ENCODE results near the gene STKLD1.

The STKLD1 gene

GRCh38 chr9:133341369-133342068 is 34.6 kb upstream of the STKLD1 start:
- Histone ChIP-seq H3K9me3 (replicated peaks in 1 of 11) (no peaks in the 10 kb centered on the region; a peak in 1 of 22 replicates), H3K4me3 (peak overlapping the region in 4 of 10 experiments; percentile 12 to 53 (median 27); a peak in 6 of 20 replicates), H3K9ac (peak overlapping the region; percentile 45 to 75 (median 67)), H3K27ac (peak overlapping the region; percentile 57 to 82 (median 75)), H3K36me3 (peaks cover 52 to 90% (median 78%) of the 10 kb centered on the region in 11 experiments), H4K20me1 (peaks cover 3 to 54% (median 24%) of the 10 kb centered on the region in 11 experiments; a peak in 18 of 22 replicates), H3K4me1 (peaks cover 62 to 99% (median 77%) of the 10 kb centered on the region in 10 experiments), H3K4me2 (peak overlapping the region; percentile 57 to 99 (median 85)), H3K27me3 (no peaks in the 10 kb centered on the region)
- TF ChIP-seq Cebpa-rat (IDR thresholded peaks at IDR 0.05), result no peak

- H3K36me3 ChIP-seq, result peaks cover 52 to 90% (median 78%) of the 10 kb centered on the region in 11 experiments
Observed at GRCh38 chr9:133342069-133342406, 34.1 kb upstream of the STKLD1 start.

GRCh38 chr9:133342570-133342969 is 33.6 kb upstream of the STKLD1 start:
- TF ChIP-seq Cebpa-rat (IDR thresholded peaks at IDR 0.05), result no peak
- Histone ChIP-seq H3K27ac (peak overlapping the region; percentile 31 to 82 (median 74); a peak in 21 of 22 replicates), H3K4me3 (peak overlapping the region in 2 of 10 experiments; percentile 29 to 53; a peak in 1 of 20 replicates), H4K20me1 (peaks cover 3 to 58% (median 28%) of the 10 kb centered on the region in 11 experiments; a peak in 18 of 22 replicates), H3K27me3 (no peaks in the 10 kb centered on the region), H3K9ac (peak overlapping the region; percentile 45 to 72 (median 67)), H3K4me1 (peaks cover 60 to 93% (median 74%) of the 10 kb centered on the region in 10 experiments), H3K9me3 (replicated peaks in 1 of 11) (no peaks in the 10 kb centered on the region; a peak in 1 of 22 replicates), H3K36me3 (peaks cover 52 to 90% (median 78%) of the 10 kb centered on the region in 11 experiments), H3K4me2 (peak overlapping the region; percentile 57 to 99 (median 85))

More at GRCh38 chr9:133342069-133342406, 34.1 kb upstream of the STKLD1 start:
- Histone ChIP-seq H3K9me3 (replicated peaks in 1 of 11) (no peaks in the 10 kb centered on the region; a peak in 1 of 22 replicates), H3K4me3 (peak overlapping the region in 2 of 10 experiments; percentile 29 to 53; a peak in 3 of 20 replicates), H3K4me2 (peak overlapping the region; percentile 57 to 99 (median 85)), H3K27ac (peak overlapping the region; percentile 31 to 82 (median 74); a peak in 21 of 22 replicates), H3K27me3 (no peaks in the 10 kb centered on the region), H3K9ac (peak overlapping the region; percentile 45 to 72 (median 67); a peak in 21 of 22 replicates), H3K4me1 (peaks cover 61 to 98% (median 77%) of the 10 kb centered on the region in 10 experiments), H4K20me1 (peaks cover 3 to 58% (median 28%) of the 10 kb centered on the region in 11 experiments; a peak in 18 of 22 replicates)
- no peak for TF ChIP-seq Cebpa-rat (IDR thresholded peaks at IDR 0.05)

- Histone ChIP-seq H3K36me3 (peaks cover 52 to 81% (median 74%) of the 10 kb centered on the region in 11 experiments), H3K4me2 (peak overlapping the region in 3 of 11 experiments; percentile 71 to 85 (median 79); a peak in 5 of 22 replicates), H3K27ac (peak overlapping the region in 2 of 11 experiments; percentile 74 to 78; a peak in 1 of 22 replicates), H3K4me3 (no peak overlapping the region), H3K4me1 (peaks cover 61 to 78% (median 68%) of the 10 kb centered on the region in 10 experiments), H4K20me1 (peaks cover 6 to 66% (median 36%) of the 10 kb centered on the region in 11 experiments; a peak in 21 of 22 replicates), H3K9ac (peak overlapping the region in 7 of 11 experiments; percentile 8 to 99 (median 69); a peak in 12 of 22 replicates), H3K27me3 (no peaks in the 10 kb centered on the region), H3K9me3 (replicated peaks in 1 of 11) (no peaks in the 10 kb centered on the region; a peak in 1 of 22 replicates)
- TF ChIP-seq Cebpa-rat (IDR thresholded peaks at IDR 0.05), result no peak
Observed at GRCh38 chr9:133344071-133344470, 32.1 kb upstream of the STKLD1 start.

DNA sequence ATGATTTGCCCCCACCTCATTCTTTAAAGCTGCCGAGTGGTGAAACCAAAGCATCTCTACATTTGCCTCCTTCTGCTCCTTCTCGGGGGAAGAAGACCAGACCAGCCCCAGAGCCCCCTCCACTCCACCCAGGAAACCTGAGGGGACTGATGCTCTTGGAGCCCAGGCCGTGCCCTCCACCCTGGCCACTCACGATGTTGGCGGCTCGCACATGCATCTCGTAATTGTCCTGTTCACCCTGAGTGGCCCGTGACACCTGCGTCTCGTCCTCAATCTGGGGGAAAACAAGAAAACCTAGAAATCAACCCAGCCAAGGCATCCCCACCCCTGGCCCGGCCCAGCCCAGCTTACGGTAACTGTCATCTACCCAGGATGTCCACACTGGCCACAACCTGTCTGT is 31.2 kb upstream of the STKLD1 start:
- Histone ChIP-seq H3K27me3 (no peaks in the 10 kb centered on the region), H3K27ac (no peak overlapping the region), H3K4me2 (no peak overlapping the region), H4K20me1 (peaks cover 15 to 75% (median 46%) of the 10 kb centered on the region in 11 experiments), H3K4me1 (peaks cover 63 to 76% (median 70%) of the 10 kb centered on the region in 10 experiments), H3K9ac (peak overlapping the region in 9 of 11 experiments; percentile 8 to 100 (median 99); a peak in 7 of 22 replicates), H3K4me3 (no peak overlapping the region), H3K36me3 (peaks cover 56 to 81% (median 74%) of the 10 kb centered on the region in 11 experiments), H3K9me3 (replicated peaks in 1 of 11) (no peaks in the 10 kb centered on the region; a peak in 1 of 22 replicates)
- TF ChIP-seq Cebpa-rat (IDR thresholded peaks at IDR 0.05), result no peak

- Histone ChIP-seq H3K36me3 (peaks cover 62 to 81% (median 74%) of the 10 kb centered on the region in 11 experiments), H3K9ac (peak overlapping the region in 9 of 11 experiments; percentile 13 to 100 (median 99); a peak in 11 of 22 replicates), H3K27me3 (no peaks in the 10 kb centered on the region), H3K27ac (no peak overlapping the region), H3K4me1 (peaks cover 63 to 76% (median 70%) of the 10 kb centered on the region in 10 experiments), H4K20me1 (peaks cover 21 to 81% (median 52%) of the 10 kb centered on the region in 11 experiments), H3K4me2 (peak overlapping the region in 8 of 11 experiments; percentile 89 to 99 (median 98); a peak in 11 of 22 replicates), H3K9me3 (replicated peaks in 1 of 11) (no peaks in the 10 kb centered on the region), H3K4me3 (no peak overlapping the region)
- TF ChIP-seq Cebpa-rat (IDR thresholded peaks at IDR 0.05), result no peak
Observed at GRCh38 chr9:133345596-133345995, 30.6 kb upstream of the STKLD1 start.

DNA sequence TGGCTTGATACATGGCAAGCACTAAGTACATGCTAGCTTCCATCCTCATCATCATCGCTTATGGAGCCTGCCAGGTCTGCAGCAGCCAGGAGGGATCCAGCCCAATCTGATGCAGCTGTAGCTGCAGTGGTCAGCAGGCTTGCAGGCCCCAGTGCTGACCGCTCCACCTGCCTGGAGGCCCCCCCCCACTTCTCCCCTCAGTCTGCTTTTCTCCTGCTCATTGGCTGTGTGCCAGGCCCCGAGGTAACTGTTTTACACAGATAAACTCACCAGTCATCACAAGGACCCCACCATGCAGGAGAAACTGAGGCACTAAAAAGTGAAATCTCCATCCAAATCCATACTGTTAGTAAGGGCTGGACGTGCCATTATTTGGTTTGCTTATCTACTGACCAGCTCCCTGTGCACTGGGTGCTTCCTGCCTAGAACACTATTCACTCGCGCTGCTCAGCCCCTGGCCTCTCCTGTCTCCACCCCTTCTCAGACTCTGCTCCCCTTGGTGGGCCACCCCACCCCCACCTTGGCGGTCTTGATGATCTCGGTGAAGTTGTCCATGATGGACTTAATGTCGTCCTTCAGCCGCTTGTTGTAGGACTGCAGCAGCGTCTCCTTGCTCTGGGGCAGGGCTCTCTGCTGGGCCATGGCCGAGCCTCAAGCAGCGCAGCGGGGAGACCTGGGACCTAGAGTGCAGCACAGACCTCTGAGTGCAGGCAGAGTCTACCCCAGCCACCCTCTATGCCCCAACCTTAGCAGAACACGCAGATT is 30.0 kb upstream of the STKLD1 start:
- peak overlapping the region in 9 of 11 experiments; percentile 95 to 100 (median 98); a peak in 15 of 22 replicates for H3K27ac ChIP-seq
- H4K20me1 ChIP-seq, result peaks cover 27 to 86% (median 58%) of the 10 kb centered on the region in 11 experiments
- H3K4me2 ChIP-seq, result peak overlapping the region; percentile 89 to 99 (median 97)
- peaks cover 66 to 81% (median 74%) of the 10 kb centered on the region in 11 experiments for H3K36me3 ChIP-seq
- H3K4me3 ChIP-seq, result peak overlapping the region; percentile 89 to 99 (median 96)
- H3K4me1 ChIP-seq, result peaks cover 63 to 76% (median 70%) of the 10 kb centered on the region in 10 experiments
- TF ChIP-seq Cebpa-rat (IDR thresholded peaks at IDR 0.05), result no peak
- no peaks in the 10 kb centered on the region for H3K9me3 ChIP-seq (replicated peaks in 1 of 11)
- H3K27me3 ChIP-seq, result no peaks in the 10 kb centered on the region
- H3K9ac ChIP-seq, result peak overlapping the region; percentile 99 to 100 (median 99)

DNA sequence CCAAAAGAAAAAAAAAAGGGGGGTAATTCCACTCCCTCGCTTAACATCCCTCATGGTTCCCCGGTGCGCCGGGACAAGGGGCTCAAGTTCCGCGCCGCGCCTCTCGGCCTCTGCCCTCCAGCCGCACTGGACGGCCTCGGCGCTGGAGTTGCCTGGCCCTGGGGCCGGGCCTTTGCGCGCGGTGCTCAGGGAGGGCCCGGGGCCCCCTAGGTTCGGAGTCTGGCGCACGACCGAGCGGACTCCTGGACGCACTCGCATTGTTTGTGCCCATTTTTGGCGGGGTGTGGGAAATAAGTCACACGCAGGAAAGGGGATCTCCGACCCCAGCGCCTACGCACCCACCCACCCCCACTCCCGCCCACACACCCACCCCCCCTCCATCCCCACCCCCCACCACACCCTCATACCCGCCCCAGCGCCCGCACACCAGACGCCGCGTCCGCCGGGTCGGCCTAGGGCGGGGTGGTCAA is 28.6 kb upstream of the STKLD1 start:
- peaks cover 72 to 81% (median 78%) of the 10 kb centered on the region in 11 experiments for H3K36me3 ChIP-seq
- peaks cover 57 to 76% (median 64%) of the 10 kb centered on the region in 10 experiments for H3K4me1 ChIP-seq

More for the DNA sequence above, 28.6 kb upstream of the STKLD1 start:
- Histone ChIP-seq H3K9ac (peak overlapping the region; percentile 99 to 100 (median 99)), H3K4me2 (peak overlapping the region; percentile 89 to 99 (median 97)), H3K4me3 (peak overlapping the region; percentile 89 to 99 (median 96)), H3K27me3 (no peaks in the 10 kb centered on the region), H4K20me1 (peaks cover 41 to 86% (median 62%) of the 10 kb centered on the region in 11 experiments), H3K27ac (peak overlapping the region; percentile 93 to 100 (median 98)), H3K9me3 (replicated peaks in 1 of 11) (no peaks in the 10 kb centered on the region)
- no peak for TF ChIP-seq Cebpa-rat (IDR thresholded peaks at IDR 0.05)

Data from BLaER1 treated with 17β-estradiol and CSF1 and Interleukin-3, amounts not matched to agents 10 nM and 100 nM (cell line).